Skeletal muscle satellite cell (primary cell): ENCODE data around the gene MISP.
"Not testable (repeated sequence)": the region's sequence is repeated elsewhere in the genome, so short reads cannot be mapped to it uniquely, and the experiment has no call there.

Source experiments
- H3K27me3 ChIP-seq: 2 replicates; pipeline ENCODE4 v1.7.0; 2013; ENCODE audit warnings: low read length; ENCODE audit not compliant: control insufficient read depth, insufficient read depth
- H3K36me3 ChIP-seq: 2 replicates; pipeline ENCODE4 v1.7.0; 2013; ENCODE audit warnings: mild to moderate bottlenecking, control low read depth, low read length; ENCODE audit not compliant: insufficient read depth
- H3K4me1 ChIP-seq: 2 replicates; pipeline ENCODE4 v1.7.0; 2013; ENCODE audit warnings: low read length; ENCODE audit not compliant: control insufficient read depth, insufficient read depth
- H3K4me2 ChIP-seq: 2 replicates; pipeline ENCODE4 v1.7.0; 2013; ENCODE audit warnings: mild to moderate bottlenecking, low read length
- H3K4me3 ChIP-seq: 2 replicates; pipeline ENCODE4 v1.7.0; 2013; ENCODE audit warnings: low read length
- H3K9ac ChIP-seq: 2 replicates; pipeline ENCODE4 v1.7.0; 2013; ENCODE audit warnings: mild to moderate bottlenecking, low read depth, low read length, moderate library complexity
- H3K9me3 ChIP-seq: replicated peaks from 2 replicates; pipeline ENCODE4 v1.7.0; 2013; ENCODE audit warnings: mild to moderate bottlenecking, control low read depth, low read length

The MISP gene

DNA sequence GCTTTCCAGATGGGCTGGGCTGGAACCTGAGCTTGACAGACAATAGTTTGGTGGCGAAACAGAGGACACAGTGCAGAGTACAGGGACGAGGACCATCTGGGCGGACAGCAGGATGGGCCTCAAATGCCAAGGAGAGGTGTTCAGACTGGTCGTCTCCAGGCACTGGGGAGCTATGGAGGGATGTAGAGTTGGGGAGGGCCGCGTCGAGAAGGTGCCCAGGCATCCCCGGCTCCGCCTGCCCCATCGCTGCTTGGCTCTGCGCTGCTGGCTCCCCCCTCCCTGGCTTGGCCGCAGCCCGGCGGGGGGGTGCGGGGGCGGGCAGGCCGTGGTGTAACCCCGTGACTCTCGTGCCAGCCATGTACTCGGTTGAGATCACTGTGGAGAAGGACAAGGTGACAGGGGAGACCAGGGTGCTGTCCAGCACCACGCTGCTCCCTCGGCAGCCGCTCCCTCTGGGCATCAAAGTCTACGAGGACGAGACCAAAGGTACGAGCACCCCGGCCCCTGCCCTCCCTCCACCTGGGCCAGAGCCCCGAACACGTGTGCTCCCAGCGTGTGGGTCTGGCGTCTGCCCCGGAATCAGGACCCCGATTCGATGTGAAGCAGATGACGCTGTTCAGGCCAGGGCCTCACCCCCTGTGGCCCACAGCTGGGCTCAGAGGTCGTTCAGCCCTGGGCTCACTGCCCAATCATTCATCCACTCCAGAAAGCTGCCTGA lies 10.8 kb upstream of the MISP start:
- Histone ChIP-seq H3K4me3 (no peak overlapping the region), H3K4me1 (no peaks in the 10 kb centered on the region), H3K27me3 (no peaks in the 10 kb centered on the region), H3K4me2 (no peak overlapping the region), H3K9ac (no peak overlapping the region), H3K9me3 (no peaks in the 10 kb centered on the region), H3K36me3 (no peaks in the 10 kb centered on the region)

DNA sequence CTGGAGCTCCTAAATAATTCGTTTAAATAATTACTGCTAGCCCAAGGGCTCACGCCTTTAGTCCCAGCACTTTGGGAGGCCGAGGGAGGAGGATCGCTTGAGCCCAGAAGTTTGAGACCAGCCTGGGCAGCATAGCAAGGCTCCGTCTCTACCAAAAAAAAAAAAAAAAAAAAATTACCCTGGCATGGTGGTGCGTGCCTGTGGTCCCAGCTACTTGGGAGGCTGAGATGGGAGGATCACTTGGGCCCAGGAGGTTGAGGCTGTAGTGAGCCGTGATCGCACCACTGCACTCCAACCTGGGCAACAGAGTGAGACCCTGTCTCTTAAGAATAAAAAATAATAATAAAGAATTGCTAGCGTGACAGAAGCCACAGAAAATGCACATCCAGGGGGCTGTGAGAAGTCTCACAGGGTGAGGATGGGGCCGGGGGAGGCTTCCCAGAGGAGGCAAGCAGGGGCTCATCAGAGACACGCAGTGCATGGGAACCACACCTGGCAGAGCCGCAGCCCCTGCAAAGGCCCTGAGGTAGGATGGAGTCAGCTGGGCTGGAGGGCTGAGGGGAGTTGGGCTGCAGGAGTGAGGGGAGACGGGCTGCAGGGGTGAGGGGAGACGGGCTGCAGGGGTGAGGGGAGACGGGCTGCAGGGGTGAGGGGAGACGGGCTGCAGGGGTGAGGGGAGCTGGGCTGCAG lies 10.0 kb upstream of the MISP start:
- H3K36me3 ChIP-seq, H3K27me3 ChIP-seq, H3K9ac ChIP-seq, H3K4me1 ChIP-seq, H3K4me2 ChIP-seq, H3K4me3 ChIP-seq, H3K9me3 ChIP-seq: not testable (repeated sequence)

DNA sequence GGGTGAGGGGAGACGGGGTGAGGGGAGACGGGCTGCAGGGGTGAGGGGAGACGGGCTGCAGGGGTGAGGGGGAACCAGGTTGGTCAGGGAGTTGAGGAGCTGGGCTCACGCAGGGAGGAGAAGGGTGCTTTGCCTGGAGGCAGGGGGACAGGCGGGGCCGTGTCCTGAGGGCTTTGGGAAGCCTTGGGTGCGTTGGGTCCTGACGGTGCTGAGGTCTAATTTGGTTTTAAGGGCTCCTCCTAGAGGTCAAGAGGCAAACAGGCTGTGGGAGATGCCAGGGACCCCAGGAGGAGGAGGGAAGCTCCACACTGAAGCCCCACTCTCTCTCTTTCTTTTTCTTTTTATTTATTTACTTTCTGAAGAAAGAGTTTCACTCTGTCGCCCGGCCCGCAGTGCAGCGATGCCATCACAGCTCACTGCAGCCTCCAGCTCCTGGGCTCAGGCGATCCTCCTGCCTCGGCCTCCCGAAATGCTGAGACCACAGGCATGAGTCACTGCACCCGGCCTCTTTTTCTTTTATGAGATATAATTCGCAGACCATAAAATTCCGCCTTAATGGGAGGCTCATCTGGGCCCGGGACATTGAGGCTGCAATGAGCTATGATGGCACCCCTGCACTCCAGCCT lies 9.3 kb upstream of the MISP start:
- Histone ChIP-seq H3K27me3 (no peaks in the 10 kb centered on the region), H3K9ac (no peak overlapping the region), H3K9me3 (peaks cover 3% of the 10 kb centered on the region), H3K4me2 (no peak overlapping the region), H3K4me3 (no peak overlapping the region), H3K4me1 (no peaks in the 10 kb centered on the region), H3K36me3 (no peaks in the 10 kb centered on the region)

- Histone ChIP-seq H3K4me3 (no peak overlapping the region), H3K4me1 (no peaks in the 10 kb centered on the region), H3K9me3 (peaks cover 5% of the 10 kb centered on the region), H3K27me3 (no peaks in the 10 kb centered on the region), H3K36me3 (no peaks in the 10 kb centered on the region), H3K4me2 (no peak overlapping the region), H3K9ac (no peak overlapping the region)
These were observed 8.3 kb upstream of the MISP start for GRCh38 chr19:742540-743075.

DNA sequence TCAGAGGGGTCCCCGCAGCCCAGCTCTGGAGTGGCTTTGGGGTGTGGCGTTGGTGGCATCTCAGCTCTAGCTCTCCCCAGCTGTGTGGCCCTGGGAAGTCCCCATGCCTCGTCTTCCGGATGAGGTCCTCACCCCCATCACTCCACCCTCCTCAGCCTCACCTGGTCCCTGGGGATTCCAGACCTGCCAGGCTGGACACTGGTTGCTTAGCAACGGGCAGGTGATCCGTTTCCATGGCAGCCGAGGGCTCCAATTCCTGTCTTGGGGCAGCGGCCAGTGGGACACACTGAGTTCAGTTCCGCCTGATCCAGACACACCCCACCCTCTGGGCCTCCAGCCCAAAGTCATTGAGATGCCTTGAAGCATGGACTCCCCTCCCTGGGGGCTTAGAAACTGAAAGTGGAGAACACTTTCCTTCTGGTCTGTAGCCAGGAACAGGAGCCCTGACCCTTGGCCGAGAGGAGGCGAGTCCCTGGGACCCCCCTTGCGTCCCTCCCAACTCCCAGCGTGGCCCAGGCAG lies 7.7 kb upstream of the MISP start:
- Histone ChIP-seq H3K4me2 (no peak overlapping the region), H3K36me3 (no peaks in the 10 kb centered on the region), H3K27me3 (no peaks in the 10 kb centered on the region), H3K4me3 (no peak overlapping the region), H3K9ac (no peak overlapping the region), H3K4me1 (no peaks in the 10 kb centered on the region), H3K9me3 (peaks cover 11% of the 10 kb centered on the region)

GRCh38 chr19:745138-745537 lies 5.8 kb upstream of the MISP start:
- H3K27me3 ChIP-seq = not testable (repeated sequence)
- peaks cover 11% of the 10 kb centered on the region for H3K9me3 ChIP-seq

GRCh38 chr19:746208-746819 lies 4.6 kb upstream of the MISP start:
- H3K27me3 ChIP-seq = no peaks in the 10 kb centered on the region
- peaks cover 4% of the 10 kb centered on the region for H3K4me1 ChIP-seq
- H3K9ac ChIP-seq = no peak overlapping the region
- H3K36me3 ChIP-seq = no peaks in the 10 kb centered on the region
- H3K9me3 ChIP-seq = peaks cover 11% of the 10 kb centered on the region
- H3K4me2 ChIP-seq = no peak overlapping the region
- no peak overlapping the region for H3K4me3 ChIP-seq

More at GRCh38 chr19:745138-745537, 5.8 kb upstream of the MISP start:
- H3K4me1 ChIP-seq, H3K4me2 ChIP-seq, H3K36me3 ChIP-seq, H3K9ac ChIP-seq, H3K4me3 ChIP-seq: not testable (repeated sequence)

GRCh38 chr19:746956-747355 lies 4.0 kb upstream of the MISP start:
- peaks cover 11% of the 10 kb centered on the region for H3K4me1 ChIP-seq
- no peak overlapping the region for H3K9ac ChIP-seq
- no peaks in the 10 kb centered on the region for H3K36me3 ChIP-seq
- no peak overlapping the region for H3K4me3 ChIP-seq
- H3K4me2 ChIP-seq = no peak overlapping the region
- H3K9me3 ChIP-seq = peaks cover 11% of the 10 kb centered on the region
- H3K27me3 ChIP-seq = no peaks in the 10 kb centered on the region

DNA sequence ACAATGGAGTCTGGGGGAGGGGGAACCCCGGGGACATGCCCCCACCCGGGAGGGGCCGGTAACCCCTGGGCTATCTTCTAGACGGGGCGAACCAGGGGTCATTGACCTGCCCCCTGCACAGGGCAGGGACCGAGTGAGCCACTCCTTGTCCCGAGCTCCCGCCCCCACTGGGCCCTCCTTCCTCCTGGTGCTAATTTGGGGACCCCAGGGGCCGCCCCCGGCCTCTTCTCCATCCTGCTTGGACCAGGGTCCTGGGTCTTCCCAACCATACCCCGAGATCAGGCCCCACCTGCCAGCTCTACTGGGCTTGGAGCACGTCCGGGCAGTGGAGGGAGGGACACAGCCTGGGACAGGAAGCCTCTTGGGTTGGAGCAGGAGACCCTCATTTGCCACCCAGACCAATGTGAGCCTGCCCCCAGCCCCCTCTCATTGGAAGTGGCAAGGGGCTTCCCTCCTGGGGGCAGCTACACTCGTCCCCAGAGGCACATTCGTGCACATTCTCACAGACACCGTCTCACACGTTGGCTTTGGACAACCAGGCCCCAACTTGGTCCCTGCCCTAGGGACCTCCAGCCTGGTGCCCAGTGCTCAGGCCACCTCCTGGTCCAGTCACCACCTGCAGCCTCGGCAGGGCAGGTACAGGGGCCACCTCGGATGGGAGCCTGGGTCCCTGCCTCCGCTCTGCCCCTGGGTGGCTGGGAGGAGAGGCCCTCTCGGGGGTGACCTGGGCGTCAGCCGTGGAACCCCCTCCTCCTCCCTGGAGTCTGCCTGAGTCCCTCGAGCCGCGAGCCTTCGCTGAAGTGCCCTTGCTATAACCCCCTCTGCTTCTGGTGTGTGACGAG lies 3.3 kb upstream of the MISP start:
- Histone ChIP-seq H3K9me3 (peaks cover 11% of the 10 kb centered on the region), H3K4me3 (no peak overlapping the region), H3K36me3 (no peaks in the 10 kb centered on the region), H3K9ac (no peak overlapping the region), H3K4me2 (no peak overlapping the region), H3K27me3 (no peaks in the 10 kb centered on the region), H3K4me1 (peaks cover 16% of the 10 kb centered on the region)

DNA sequence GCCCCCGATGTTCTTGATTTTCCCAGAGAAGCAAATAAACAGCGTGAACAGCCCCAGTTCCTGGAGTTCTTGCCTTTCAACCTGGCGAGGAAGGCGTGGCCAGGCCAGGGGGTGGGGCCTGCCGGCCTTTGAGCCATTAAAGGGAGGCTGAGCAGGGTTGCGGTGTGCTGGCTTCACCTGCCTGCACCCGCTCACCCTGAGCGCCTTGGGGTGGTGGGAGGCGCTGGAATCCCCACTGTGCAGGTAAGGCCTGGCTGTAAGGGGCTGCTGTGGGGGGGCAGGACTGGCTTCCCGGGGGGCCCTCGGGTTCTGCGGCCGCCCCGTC lies 2.7 kb upstream of the MISP start:
- H3K27me3 ChIP-seq = no peaks in the 10 kb centered on the region
- H3K4me3 ChIP-seq = no peak overlapping the region
- H3K4me2 ChIP-seq = no peak overlapping the region
- H3K9ac ChIP-seq = no peak overlapping the region
- H3K9me3 ChIP-seq = peaks cover 11% of the 10 kb centered on the region
- H3K4me1 ChIP-seq = peaks cover 20% of the 10 kb centered on the region
- no peaks in the 10 kb centered on the region for H3K36me3 ChIP-seq

GRCh38 chr19:749811-750210 lies 1.1 kb upstream of the MISP start:
- Histone ChIP-seq H3K4me2 (no peak overlapping the region), H3K9ac (no peak overlapping the region), H3K27me3 (no peaks in the 10 kb centered on the region), H3K9me3 (peaks cover 11% of the 10 kb centered on the region), H3K36me3 (no peaks in the 10 kb centered on the region), H3K4me1 (peaks cover 28% of the 10 kb centered on the region), H3K4me3 (no peak overlapping the region)
